GM12878 (cell line): ENCODE results near the gene DPF3. TPM values are rescaled to one million over a fixed set of nuclear protein-coding genes. Genes with fewer than 3 reads are reported as not detected.

Experiments
- ATAC-seq: fragments of 200-7000 bp; cut with Tn5 transposase; 3 replicates; pipeline ENCODE4 v1.9.1; 2020; ENCODE audit warnings: mild to moderate bottlenecking, moderate library complexity
- BruUV-seq: library from RNA; stranded (reverse); fragments of 400-500 nt; replicated peaks from 2 replicates; lab custom pipeline; 2021; lab: Mats Ljungman, UMichigan
- CTCF ChIA-PET: fragments of 300-600 bp; sonication (Branson Sonifier 250); formaldehyde crosslinking; extraction: SDS; loops from one replicate; lab custom pipeline; 2021; ENCODE audit warnings: inconsistent platforms; lab: Yijun Ruan, JAX
- POLR2A ChIA-PET: fragments of 350-600 bp; formaldehyde crosslinking; extraction: SDS; loops from one replicate; lab custom pipeline; 2021; ENCODE audit warnings: inconsistent platforms; lab: Charles Lee
- RAD21 ChIA-PET: fragments of 300-600 bp; sonication (Branson Sonifier 250); formaldehyde crosslinking; loops from one replicate; lab custom pipeline; 2023; ENCODE audit warnings: antibody characterized with exemption; ENCODE audit not compliant: unreplicated experiment; lab: Charles Lee
- SMC1A ChIA-PET: fragments of 300-600 bp; sonication (Branson Sonifier 250); formaldehyde crosslinking; loops from one replicate; lab custom pipeline; 2023; ENCODE audit not compliant: unreplicated experiment, uncharacterized antibody; lab: Charles Lee
- DNase-seq: peaks from one replicate; pipeline ENCODE4 v3.0.0-alpha.2; 2011; ENCODE audit warnings: low read depth, low spot score
- FAIRE-seq: peaks from 3 replicates; lab custom pipeline; 2011; peaks lifted over from hg19 to GRCh38; lab: Jason Lieb, UNC
- H2AFZ ChIP-seq: 2 replicates; pipeline ENCODE4 v1.6.0; 2011; ENCODE audit warnings: low read depth, low read length, control low read depth; ENCODE audit not compliant: control insufficient read depth
- H3K27ac ChIP-seq: 2 replicates; pipeline ENCODE4 v1.5.1; 2011; ENCODE audit warnings: control low read depth; ENCODE audit not compliant: control insufficient read depth, insufficient read depth
- H3K27me3 ChIP-seq, 2 experiments: replicated peaks in 1 of 2; 2 replicates each; pipeline versions ENCODE4 v1.6.0 to v1.6.1; 2011; ENCODE audit warnings: low read length in 1 of 2; ENCODE audit not compliant: control insufficient read depth in 2 of 2, insufficient read depth in 2 of 2
- H3K36me3 ChIP-seq, 2 experiments: 2 replicates each; pipeline ENCODE4 v1.5.1; 2011; ENCODE audit warnings: low read length in 1 of 2; ENCODE audit not compliant: control insufficient read depth in 2 of 2, insufficient read depth in 2 of 2
- H3K4me1 ChIP-seq: 2 replicates; pipeline ENCODE4 v1.6.1; 2011; ENCODE audit warnings: mild to moderate bottlenecking, low read length, moderate library complexity, mixed read lengths; ENCODE audit not compliant: control insufficient read depth, insufficient read depth
- H3K4me2 ChIP-seq: 2 replicates; pipeline ENCODE4 v1.6.0; 2011; ENCODE audit warnings: control low read depth; ENCODE audit not compliant: control insufficient read depth, insufficient read depth
- H3K4me3 ChIP-seq: fragments of 200-600 bp; sonication (generic); 2 replicates; pipeline ENCODE4 v1.5.1; 2016
- H3K79me2 ChIP-seq: 2 replicates; pipeline ENCODE4 v1.6.0; 2011; ENCODE audit warnings: low read length; ENCODE audit not compliant: control insufficient read depth, insufficient read depth
- H3K9ac ChIP-seq: 2 replicates; pipeline ENCODE4 v1.8.0; 2011; ENCODE audit warnings: low read length, control low read depth, mixed read lengths; ENCODE audit not compliant: control insufficient read depth, insufficient read depth
- H3K9me3 ChIP-seq: replicated peaks from 3 replicates; pipeline ENCODE4 v1.5.1; 2011; ENCODE audit warnings: mild to moderate bottlenecking, low read length; ENCODE audit not compliant: control insufficient read depth, insufficient read depth
- H4K20me1 ChIP-seq: 2 replicates; pipeline ENCODE4 v1.6.0; 2011; ENCODE audit not compliant: control insufficient read depth, insufficient read depth
- CHD2 ChIP-seq: IDR thresholded peaks from 2 replicates; pipeline ENCODE4 v1.6.1; 2011; ENCODE audit warnings: low read depth, low read length, improper control_type of control experiment, borderline replicate concordance
- EED ChIP-seq: sonication (generic); IDR thresholded peaks from 2 replicates; pipeline ENCODE4 v1.6.1; 2016; ENCODE audit warnings: antibody characterized with exemption, low read depth
- FOXK2 ChIP-seq: fragments of 450-650 bp; IDR thresholded peaks from 2 replicates; pipeline ENCODE4 v1.6.1; 2017; ENCODE audit warnings: mild to moderate bottlenecking, moderate library complexity
- KDM1A ChIP-seq: fragments of 200-600 bp; sonication (generic); IDR thresholded peaks from 2 replicates; pipeline ENCODE4 v1.6.1; 2016; ENCODE audit warnings: borderline replicate concordance
- LARP7 ChIP-seq: fragments of 450-650 bp; IDR thresholded peaks from 2 replicates; pipeline ENCODE4 v1.6.1; 2017; ENCODE audit warnings: mild to moderate bottlenecking
- MEF2A ChIP-seq: IDR thresholded peaks from 2 replicates; pipeline ENCODE4 v1.6.1; 2011; ENCODE audit warnings: low read depth, mild to moderate bottlenecking, low read length, moderate library complexity; ENCODE audit not compliant: insufficient read depth
- MYC ChIP-seq: IDR thresholded peaks from 2 replicates; pipeline ENCODE4 v1.6.1; 2011; ENCODE audit warnings: mild to moderate bottlenecking, low read length, moderate library complexity, inconsistent platforms; ENCODE audit not compliant: insufficient read depth, insufficient replicate concordance, insufficient read length, severe bottlenecking
- POU2F2 ChIP-seq: IDR thresholded peaks from 3 replicates; pipeline ENCODE4 v1.6.1; 2011; ENCODE audit warnings: low read depth, mild to moderate bottlenecking, low read length, borderline replicate concordance
- RAD51 ChIP-seq: fragments of 450-650 bp; IDR thresholded peaks from 2 replicates; pipeline ENCODE4 v1.6.1; 2016; ENCODE audit warnings: moderate library complexity, mild to moderate bottlenecking, inconsistent platforms
- RCOR1 ChIP-seq: conservative IDR thresholded peaks from 2 replicates; pipeline ENCODE4 v1.6.1; 2012; ENCODE audit warnings: low read depth, low read length, improper control_type of control experiment
- SMAD1 ChIP-seq: fragments of 450-650 bp; IDR thresholded peaks from 2 replicates; pipeline ENCODE4 v1.6.1; 2018; ENCODE audit warnings: mild to moderate bottlenecking, low read depth; ENCODE audit not compliant: partially characterized antibody
- TAF1 ChIP-seq: IDR thresholded peaks from 2 replicates; pipeline ENCODE4 v1.6.1; 2011; ENCODE audit warnings: mild to moderate bottlenecking, low read depth, low read length, borderline replicate concordance
- ZSCAN29 ChIP-seq: fragments of 450-650 bp; IDR thresholded peaks from 2 replicates; pipeline ENCODE4 v1.6.1; 2017; ENCODE audit warnings: mild to moderate bottlenecking, moderate library complexity
- WGBS: methylation state at CpG from one replicate; pipeline ENCODE4 v1.1.6; 2016; ENCODE audit warnings: low lambda C conversion rate; ENCODE audit not compliant: insufficient replicate concordance, insufficient coverage; ENCODE audit errors: missing lambda C conversion rate; 5-methylcytosine and 5-hydroxymethylcytosine counted together
- in situ Hi-C: fragments of 300-500 bp; cut with MboI; formaldehyde crosslinking; loops from 9 replicates; pipeline ENCODE4 v1.14.3; 2018; ENCODE audit warnings: mixed read lengths
- intact Hi-C: fragments of 100-400 bp; cut with micrococcal nuclease; formaldehyde crosslinking; loops from one replicate; pipeline ENCODE4 v1.14.2; 2022; ENCODE audit not compliant: unreplicated experiment
- polyA plus RNA-seq, 11 experiments: library from polyadenylated mRNA; depleted of rRNA in 4 of 11; unstranded in 6 of 11; stranded (reverse) in 5 of 11; fragments of >200 nt; fragmentation: Nextera tagmentation in 4 of 11; fragmentation: Illumina TruSeq in 1 of 11; extraction: Ambion mirVana in 4 of 11; extraction: Trizol in 1 of 11; gene quantifications; 1 replicate in 1 of 11; 2 replicates in 10 of 11; pipeline versions ENCODE4 v1.2.1 to v1.2.3, GENCODE V29; 2011 to 2016; ENCODE audit warnings: inconsistent platforms in 2 of 11, missing spikeins in 2 of 11, low read depth in 1 of 11
- total RNA-seq, 4 experiments: library from RNA; depleted of rRNA in 3 of 4; stranded (reverse); fragments of >200 nt in 3 of 4; fragmentation: Illumina TruSeq in 1 of 4; extraction: Trizol in 1 of 4; gene quantifications; 2 replicates each; pipeline versions ENCODE4 v1.2.1 to v1.2.3, GENCODE V29; 2013 to 2021
- TF ChIP-seq, protein P1 (sequence below): IDR thresholded peaks from 2 replicates; pipeline ENCODE4 v1.6.1; 2011; ENCODE audit warnings: borderline replicate concordance, low read depth, mild to moderate bottlenecking, moderate library complexity, mixed read lengths, low read length; ENCODE audit not compliant: insufficient read depth; ENCODE audit errors: extremely low read length
- TF ChIP-seq, protein P2 (sequence below): IDR thresholded peaks from 2 replicates; pipeline ENCODE4 v1.6.1; 2011; ENCODE audit warnings: mild to moderate bottlenecking, low read depth, low read length, moderate library complexity; ENCODE audit not compliant: insufficient replicate concordance
- TF ChIP-seq, protein P3 (sequence below): fragments of 450-650 bp; IDR thresholded peaks from 2 replicates; pipeline ENCODE4 v1.6.1; 2017; ENCODE audit warnings: low read depth, mild to moderate bottlenecking, moderate library complexity

Gene DPF3
- total and polyA plus RNA-seq, 10 of the 15 experiments (the other 5 are each of a cell fraction or from before 2014, with no cell fraction given): 0.69 to 8.0 (median 2.2) TPM

DNA sequence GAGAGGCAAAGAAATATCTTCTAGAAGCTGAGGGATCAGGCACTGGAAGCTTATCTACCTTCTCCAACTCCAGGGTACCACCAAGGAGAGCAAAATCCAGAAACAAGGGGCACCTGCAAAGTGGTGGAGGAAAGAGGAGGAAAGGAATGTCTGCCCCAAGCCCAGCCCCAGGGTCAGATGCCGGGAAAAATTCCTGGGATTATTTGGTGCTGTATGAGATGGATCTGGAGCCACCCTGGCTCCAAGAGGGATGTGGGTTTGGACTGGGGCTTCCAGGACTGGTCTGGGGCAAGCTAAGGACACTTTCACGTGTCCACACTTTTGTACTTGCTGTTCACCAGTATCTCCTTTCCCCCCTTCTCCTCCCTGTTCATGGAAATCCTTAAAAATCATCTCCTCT lies 69.8 kb downstream of the DPF3 start:
- FAIRE-seq (no peak), ATAC-seq (no peak), DNase-seq (no peak)
- 38% methylated on average over 2 of the region's 2 CpGs for WGBS
- Histone ChIP-seq H4K20me1 (no peaks in the 10 kb centered on the region), H3K9ac (no peak overlapping the region), H3K27me3 (no peaks in the 10 kb centered on the region), H2AFZ (no peak overlapping the region), H3K4me1 (no peaks in the 10 kb centered on the region), H3K36me3 (no peaks in the 10 kb centered on the region), H3K4me2 (no peak overlapping the region), H3K9me3 (peaks cover under 1% of the 10 kb centered on the region; the same call in 2 of the 3 replicates), H3K27ac (no peak overlapping the region), H3K4me3 (no peak overlapping the region), H3K79me2 (no peaks in the 10 kb centered on the region)
- in situ Hi-C loops (no loop called here), intact Hi-C loops (no loop called here)
- SMC1A ChIA-PET: interaction anchor here (1.0 to 1.1 kb wide), 2 partner anchors 12 to 39 kb away, joined by 3 to 4 read pairs; no protein-coding TSS in a partner anchor
- TF ChIP-seq CHD2 (no peak), MEF2A (no peak), SMAD1 (no peak), FOXK2 (no peak), ZSCAN29 (no peak), EED (no peak), POU2F2 (no peak), MYC (no peak), LARP7 (no peak), TAF1 (no peak), RAD51 (no peak), RCOR1 (no peak), KDM1A (no peak)
- TF ChIP-seq, protein P1, sequence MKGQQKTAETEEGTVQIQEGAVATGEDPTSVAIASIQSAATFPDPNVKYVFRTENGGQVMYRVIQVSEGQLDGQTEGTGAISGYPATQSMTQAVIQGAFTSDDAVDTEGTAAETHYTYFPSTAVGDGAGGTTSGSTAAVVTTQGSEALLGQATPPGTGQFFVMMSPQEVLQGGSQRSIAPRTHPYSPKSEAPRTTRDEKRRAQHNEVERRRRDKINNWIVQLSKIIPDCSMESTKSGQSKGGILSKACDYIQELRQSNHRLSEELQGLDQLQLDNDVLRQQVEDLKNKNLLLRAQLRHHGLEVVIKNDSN: no peak
- TF ChIP-seq, protein P2, sequence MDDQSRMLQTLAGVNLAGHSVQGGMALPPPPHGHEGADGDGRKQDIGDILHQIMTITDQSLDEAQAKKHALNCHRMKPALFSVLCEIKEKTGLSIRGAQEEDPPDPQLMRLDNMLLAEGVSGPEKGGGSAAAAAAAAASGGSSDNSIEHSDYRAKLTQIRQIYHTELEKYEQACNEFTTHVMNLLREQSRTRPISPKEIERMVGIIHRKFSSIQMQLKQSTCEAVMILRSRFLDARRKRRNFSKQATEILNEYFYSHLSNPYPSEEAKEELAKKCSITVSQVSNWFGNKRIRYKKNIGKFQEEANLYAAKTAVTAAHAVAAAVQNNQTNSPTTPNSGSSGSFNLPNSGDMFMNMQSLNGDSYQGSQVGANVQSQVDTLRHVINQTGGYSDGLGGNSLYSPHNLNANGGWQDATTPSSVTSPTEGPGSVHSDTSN: no peak
- TF ChIP-seq, protein P3, sequence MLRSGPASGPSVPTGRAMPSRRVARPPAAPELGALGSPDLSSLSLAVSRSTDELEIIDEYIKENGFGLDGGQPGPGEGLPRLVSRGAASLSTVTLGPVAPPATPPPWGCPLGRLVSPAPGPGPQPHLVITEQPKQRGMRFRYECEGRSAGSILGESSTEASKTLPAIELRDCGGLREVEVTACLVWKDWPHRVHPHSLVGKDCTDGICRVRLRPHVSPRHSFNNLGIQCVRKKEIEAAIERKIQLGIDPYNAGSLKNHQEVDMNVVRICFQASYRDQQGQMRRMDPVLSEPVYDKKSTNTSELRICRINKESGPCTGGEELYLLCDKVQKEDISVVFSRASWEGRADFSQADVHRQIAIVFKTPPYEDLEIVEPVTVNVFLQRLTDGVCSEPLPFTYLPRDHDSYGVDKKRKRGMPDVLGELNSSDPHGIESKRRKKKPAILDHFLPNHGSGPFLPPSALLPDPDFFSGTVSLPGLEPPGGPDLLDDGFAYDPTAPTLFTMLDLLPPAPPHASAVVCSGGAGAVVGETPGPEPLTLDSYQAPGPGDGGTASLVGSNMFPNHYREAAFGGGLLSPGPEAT: no peak
- BruUV-seq: no TSS peak
- RAD21 ChIA-PET: no interaction called here
- CTCF ChIA-PET: no interaction called here
- POLR2A ChIA-PET: no interaction called here
